ENCODE results near the gene SCN9A. TPM values are rescaled to one million over a fixed set of nuclear protein-coding genes. Genes with fewer than 3 reads are reported as not detected.

Gene SCN9A
- total and polyA plus RNA-seq, 9 of the 15 experiments (the other 6 are each of a cell fraction or from before 2014, with no cell fraction given), result 1.4 to 22.8 (median 7.1) TPM

GRCh38 chr2:166375736-166376487 is at the start of gene SCN9A (continued):
- TF ChIP-seq ATF6 (CRISPR knock-in tag; IDR thresholded peaks at IDR 0.05), result no peak
- peak in 1 of 2 experiments; percentile 65; a peak in 1 of 4 replicates for TF ChIP-seq ZNF318 (IDR thresholded peaks at IDR 0.05; ENCODE audit: borderline replicate concordance in 1 of 2, low read depth in 1 of 2)
- peak; percentile 50; the same call in 1 of the 2 replicates for TF ChIP-seq POLR2AphosphoS5 (IDR thresholded peaks at IDR 0.05; ENCODE audit: control insufficient read depth, insufficient read depth, low read depth, low read length)
- no peak for TF ChIP-seq GTF3C2 (IDR thresholded peaks at IDR 0.05; ENCODE audit: borderline replicate concordance, extremely low read depth, insufficient read length)
- peak; percentile 94 for TF ChIP-seq STAT5A (IDR thresholded peaks at IDR 0.05; ENCODE audit: borderline replicate concordance, low read length)
- no peak for TF ChIP-seq COPS2 (conservative IDR thresholded peaks at IDR 0.05)
- peak; percentile 89 for TF ChIP-seq SMAD1 (IDR thresholded peaks at IDR 0.05; ENCODE audit: low read depth, low read length, partially characterized antibody)
- no peak for TF ChIP-seq ZNF324 (CRISPR knock-in tag; IDR thresholded peaks at IDR 0.05)
- no peak for TF ChIP-seq ATF2 (CRISPR knock-in tag; IDR thresholded peaks at IDR 0.05)
